ENCODE results near the gene PAK4.

- TF ChIP-seq CTCF (IDR thresholded peaks at IDR 0.05) (no peak), POLR2A (IDR thresholded peaks at IDR 0.05) (no peak)
Measured at GRCh38 chr19:39133431-39134270, 8.1 kb downstream of the PAK4 start.
